RWPE1 (cell line): Measurements from ENCODE around the gene NPPA.

ENCODE experiments used
- CTCF ChIA-PET: fragments of 350-600 bp; sonication (Branson Sonifier 250); formaldehyde crosslinking; extraction: SDS; loops from one replicate; lab custom pipeline; 2021; lab: Yijun Ruan, JAX
- POLR2A ChIA-PET: fragments of 400-600 bp; formaldehyde crosslinking; extraction: SDS; loops from one replicate; lab custom pipeline; 2020; ENCODE audit warnings: antibody characterized with exemption; ENCODE audit not compliant: low non-redundant PET; lab: Yijun Ruan, JAX
- DNase-seq: peaks from one replicate; pipeline ENCODE4 v3.0.0; 2012; ENCODE audit warnings: low spot score
- H3K27ac ChIP-seq: fragments of 450-650 bp; 2 replicates; pipeline ENCODE4 v1.5.1; 2017
- TF ChIP-seq, protein P1 (sequence below): fragments of 450-650 bp; conservative IDR thresholded peaks from 2 replicates; pipeline ENCODE4 v1.5.1; 2017; ENCODE audit warnings: low read depth, mild to moderate bottlenecking

Gene NPPA

DNA sequence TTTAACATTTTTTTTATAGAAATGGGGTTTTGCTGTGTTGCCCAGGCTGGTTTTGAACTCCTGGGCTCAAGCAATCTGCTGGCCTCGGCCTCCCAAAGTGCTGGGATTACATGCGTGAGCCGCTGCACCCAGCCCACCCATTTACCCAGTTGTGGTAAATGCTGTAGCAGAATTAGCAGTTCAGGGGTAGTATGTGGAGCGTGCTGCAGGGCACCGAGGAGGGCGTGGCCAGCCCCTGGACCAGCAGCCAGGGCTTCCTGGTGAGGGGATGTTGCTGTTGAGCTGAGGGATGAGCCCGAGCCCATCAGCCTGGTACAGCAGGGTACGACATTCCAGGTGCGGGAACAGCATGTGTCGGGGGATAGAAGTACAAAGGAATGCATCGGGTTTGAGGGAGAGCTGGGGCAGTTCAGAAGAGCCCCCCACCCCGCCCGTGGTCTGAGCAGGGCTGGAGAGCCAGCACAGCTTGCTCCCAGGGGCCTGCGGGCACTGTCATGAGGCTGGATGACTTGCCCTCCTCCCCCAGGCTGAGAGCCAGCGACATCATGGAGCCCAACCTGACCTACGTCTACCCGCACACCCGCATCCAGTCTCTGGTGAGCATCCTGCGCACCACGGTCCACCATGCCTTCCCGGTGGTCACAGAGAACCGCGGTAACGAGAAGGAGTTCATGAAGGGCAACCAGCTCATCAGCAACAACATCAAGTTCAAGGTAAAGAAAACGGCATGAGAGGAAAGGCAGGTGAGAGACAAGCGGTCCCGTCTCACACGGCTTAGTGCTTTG, 11.9 kb downstream of the NPPA start:
- TF ChIP-seq, protein P1, sequence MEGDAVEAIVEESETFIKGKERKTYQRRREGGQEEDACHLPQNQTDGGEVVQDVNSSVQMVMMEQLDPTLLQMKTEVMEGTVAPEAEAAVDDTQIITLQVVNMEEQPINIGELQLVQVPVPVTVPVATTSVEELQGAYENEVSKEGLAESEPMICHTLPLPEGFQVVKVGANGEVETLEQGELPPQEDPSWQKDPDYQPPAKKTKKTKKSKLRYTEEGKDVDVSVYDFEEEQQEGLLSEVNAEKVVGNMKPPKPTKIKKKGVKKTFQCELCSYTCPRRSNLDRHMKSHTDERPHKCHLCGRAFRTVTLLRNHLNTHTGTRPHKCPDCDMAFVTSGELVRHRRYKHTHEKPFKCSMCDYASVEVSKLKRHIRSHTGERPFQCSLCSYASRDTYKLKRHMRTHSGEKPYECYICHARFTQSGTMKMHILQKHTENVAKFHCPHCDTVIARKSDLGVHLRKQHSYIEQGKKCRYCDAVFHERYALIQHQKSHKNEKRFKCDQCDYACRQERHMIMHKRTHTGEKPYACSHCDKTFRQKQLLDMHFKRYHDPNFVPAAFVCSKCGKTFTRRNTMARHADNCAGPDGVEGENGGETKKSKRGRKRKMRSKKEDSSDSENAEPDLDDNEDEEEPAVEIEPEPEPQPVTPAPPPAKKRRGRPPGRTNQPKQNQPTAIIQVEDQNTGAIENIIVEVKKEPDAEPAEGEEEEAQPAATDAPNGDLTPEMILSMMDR: no peak
- POLR2A ChIA-PET: interaction anchor here (0.6 kb wide), 2 partner anchors 56 to 144 kb away, joined by 3 read pairs; partner anchors contain the start of gene MFN2
- no peak for DNase-seq
- peak overlapping the region; percentile 28 for H3K27ac ChIP-seq
- CTCF ChIA-PET: interaction anchor here (0.6 to 3.0 kb wide), 5 partner anchors 11 to 367 kb away, joined by 3 to 16 read pairs (median 4); no protein-coding TSS in a partner anchor

DNA sequence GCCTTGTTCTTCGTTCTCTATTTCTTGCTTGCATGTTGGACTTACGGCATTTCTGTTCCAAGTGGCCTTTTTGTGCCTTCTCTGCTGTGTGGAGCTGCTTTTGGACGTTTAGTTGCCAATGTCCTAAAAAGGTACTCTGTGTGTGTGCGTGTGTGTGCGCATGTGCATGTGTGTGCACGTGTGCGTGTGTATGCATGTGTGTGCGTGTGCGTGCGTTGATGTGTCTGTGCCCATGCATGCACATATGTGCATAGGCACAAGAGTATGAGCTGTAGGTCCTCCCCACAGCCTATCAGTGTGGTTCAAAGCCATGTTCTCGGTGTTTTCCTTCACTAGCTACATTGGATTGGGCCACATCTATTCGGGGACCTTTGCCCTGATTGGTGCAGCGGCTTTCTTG, 13.7 kb downstream of the NPPA start:
- TF ChIP-seq, protein P1: no peak
- H3K27ac ChIP-seq: no peak overlapping the region
- ChIA-PET POLR2A (no interaction called here), CTCF (interaction anchor here (0.8 kb wide), 1 partner anchor 9 kb away, joined by 4 read pairs; no protein-coding TSS in a partner anchor)
- no peak for DNase-seq

DNA sequence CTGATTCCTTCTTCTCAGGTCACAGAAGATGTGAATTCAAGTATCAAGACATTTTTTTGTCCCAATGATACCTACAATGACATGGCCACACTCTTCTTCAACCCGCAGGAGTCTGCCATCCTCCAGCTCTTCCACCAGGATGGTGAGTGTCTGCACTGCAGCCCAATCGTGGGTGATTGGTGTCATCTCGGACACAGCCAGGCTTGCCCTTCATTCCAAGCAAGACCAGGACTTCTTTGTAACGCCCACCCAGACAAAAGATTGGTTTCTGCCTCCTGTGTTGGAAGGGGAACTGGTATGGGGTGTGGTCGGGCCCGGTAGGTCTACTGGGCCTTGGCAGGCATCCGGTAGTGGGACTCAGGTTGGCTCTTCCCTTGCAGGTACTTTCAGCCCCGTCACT, 14.1 kb downstream of the NPPA start:
- ChIA-PET POLR2A (no interaction called here), CTCF (interaction anchor here (0.8 kb wide), 1 partner anchor 9 kb away, joined by 4 read pairs; no protein-coding TSS in a partner anchor)
- DNase-seq: no peak
- TF ChIP-seq, protein P1: no peak
- H3K27ac ChIP-seq: no peak overlapping the region

DNA sequence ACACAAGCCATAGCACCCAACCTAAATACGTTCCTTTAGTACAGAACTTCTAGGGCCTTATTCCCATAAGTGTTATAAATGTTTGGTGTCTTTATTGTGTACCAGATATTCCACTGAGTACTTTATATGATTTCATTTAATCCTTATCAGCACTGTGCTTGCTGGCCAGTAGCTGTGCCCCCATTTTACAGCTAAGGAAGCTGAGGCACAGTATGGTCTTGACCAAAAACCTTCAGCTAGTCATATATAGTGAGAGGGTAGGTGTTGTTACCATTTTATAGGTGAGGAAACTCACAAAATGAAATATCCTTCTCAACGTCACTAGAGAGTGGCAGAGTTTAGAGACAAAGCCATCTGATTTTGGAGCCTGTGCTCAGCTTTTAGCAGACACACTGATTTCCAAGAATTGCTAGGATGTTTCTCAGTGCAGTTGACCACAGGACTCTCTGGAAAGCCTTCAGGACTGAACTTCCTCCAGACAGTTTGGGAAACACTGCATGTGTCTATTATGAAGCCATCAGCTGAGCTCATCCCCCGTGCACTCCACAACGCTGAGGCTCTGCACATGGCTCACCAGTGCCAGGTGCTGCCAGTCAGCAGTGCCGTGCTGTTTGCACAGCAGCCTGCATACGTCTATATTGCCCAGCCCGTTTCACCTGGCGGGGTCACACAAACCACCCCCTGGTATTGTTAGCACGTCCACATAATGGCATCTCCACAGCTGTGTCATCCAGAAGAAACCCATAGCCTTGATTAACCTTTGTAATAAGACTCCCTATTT, 15.4 kb downstream of the NPPA start:
- ChIA-PET POLR2A (no interaction called here), CTCF (no interaction called here)
- TF ChIP-seq, protein P1: no peak
- DNase-seq: no peak
- H3K27ac ChIP-seq: no peak overlapping the region

DNA sequence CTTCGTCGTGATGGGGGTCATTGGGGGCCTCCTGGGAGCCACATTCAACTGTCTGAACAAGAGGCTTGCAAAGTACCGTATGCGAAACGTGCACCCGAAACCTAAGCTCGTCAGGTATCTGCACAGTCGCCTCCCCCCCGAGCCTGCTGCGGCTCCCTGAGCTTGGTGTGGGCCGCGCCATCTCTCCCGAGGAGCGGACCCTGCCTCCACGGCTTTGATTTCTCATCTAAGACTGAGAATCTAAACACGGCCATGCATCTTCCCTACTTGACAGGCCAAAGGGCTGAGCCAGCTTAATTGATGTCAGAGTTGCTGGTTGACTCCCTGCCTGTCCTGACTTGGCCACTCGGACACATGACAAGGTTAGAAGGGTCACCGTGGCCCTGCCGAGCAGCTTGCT, 19.1 kb downstream of the NPPA start:
- ChIA-PET CTCF (interaction anchor here (1.6 kb wide), 1 partner anchor 10 kb away, joined by 5 read pairs; no protein-coding TSS in a partner anchor), POLR2A (no interaction called here)
- H3K27ac ChIP-seq: no peak overlapping the region
- no peak for DNase-seq
- TF ChIP-seq, protein P1: no peak

DNA sequence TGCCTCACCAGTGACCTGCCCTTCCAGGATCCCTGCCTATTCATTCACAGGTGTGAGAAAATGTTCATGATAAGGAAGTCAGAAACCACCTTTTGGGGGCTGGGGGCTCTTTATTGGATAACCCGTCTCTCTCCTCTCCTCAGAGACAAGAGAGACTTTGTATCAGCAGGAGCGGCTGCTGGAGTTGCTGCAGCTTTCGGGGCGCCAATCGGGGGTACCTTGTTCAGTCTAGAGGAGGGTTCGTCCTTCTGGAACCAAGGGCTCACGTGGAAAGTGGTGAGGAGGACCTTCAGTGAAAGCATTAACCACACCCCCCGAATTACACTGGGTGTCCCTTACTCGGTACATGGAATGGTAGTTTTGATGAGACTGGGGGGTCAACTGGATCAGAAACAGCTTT, 20.6 kb downstream of the NPPA start:
- TF ChIP-seq, protein P1: no peak
- POLR2A ChIA-PET: no interaction called here
- CTCF ChIA-PET: interaction anchor here (0.6 kb wide), 1 partner anchor 65 kb away, joined by 3 read pairs; no protein-coding TSS in a partner anchor
- no peak for DNase-seq
- no peak overlapping the region for H3K27ac ChIP-seq
